T-helper 2 cell treated with Interferon-gamma antibody and Interleukin-4, amounts not matched to agents 100 ng/mL and 5 ng/mL, for 36 hours (primary cell): ENCODE results near the gene KIAA0319L. TPM values are rescaled to one million over a fixed set of nuclear protein-coding genes. Genes with fewer than 3 reads are reported as not detected.

Source experiments
- intact Hi-C: fragments of 100-400 bp; cut with micrococcal nuclease; formaldehyde crosslinking; loops from one replicate; pipeline ENCODE4 v1.15.1; 2023
- total RNA-seq: library from RNA; stranded (reverse); gene quantifications from 2 replicates; pipeline ENCODE4 v1.2.3, GENCODE V29; 2022

The KIAA0319L gene
- total RNA-seq, 1 donor from 2014 or later, result 50.1 TPM

DNA sequence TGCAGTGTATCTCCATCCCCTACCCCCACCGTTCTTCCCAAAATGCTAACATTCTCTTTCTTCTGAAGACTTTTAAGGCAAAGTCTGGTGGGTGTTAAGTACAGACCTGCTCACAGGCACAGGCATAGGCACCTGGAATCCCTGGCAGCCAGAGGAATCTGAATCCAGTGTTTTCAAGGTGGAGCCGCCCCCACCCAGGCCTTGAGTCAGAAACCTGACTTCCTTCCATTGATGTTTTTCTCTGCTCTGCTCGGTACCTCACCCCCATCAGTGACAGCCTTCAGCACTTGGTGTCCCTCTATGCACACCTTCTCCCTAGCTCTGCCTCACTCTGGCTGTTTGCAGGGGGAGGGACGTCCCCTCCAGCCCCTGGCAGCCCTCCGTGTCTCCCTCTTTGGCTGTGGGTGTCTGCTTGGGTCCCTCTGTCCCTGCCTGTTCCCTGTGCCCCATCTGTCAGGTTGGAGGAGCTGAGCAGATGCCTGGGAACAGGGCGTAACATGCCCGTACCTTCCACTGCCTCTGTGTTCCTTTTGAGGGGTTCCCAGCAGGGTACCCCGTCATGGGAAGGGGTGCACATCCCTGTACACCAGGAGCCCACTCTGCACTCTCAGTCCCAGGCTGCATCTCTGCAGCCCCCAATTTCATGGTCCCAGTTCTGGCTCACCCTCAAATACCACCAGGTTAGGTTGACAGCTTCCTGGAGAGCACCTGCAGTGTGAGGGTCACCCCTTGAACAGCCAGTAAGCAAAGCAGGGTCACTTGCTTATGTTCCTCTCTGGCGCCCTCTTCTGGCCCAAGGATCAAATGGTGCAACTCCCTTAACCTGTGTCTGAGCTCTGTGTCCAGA, 7.1 kb upstream of the KIAA0319L start:
- intact Hi-C loops, result loop anchor here (1.0 kb wide), 1 partner anchor 113 kb away; no protein-coding TSS in a partner anchor

DNA sequence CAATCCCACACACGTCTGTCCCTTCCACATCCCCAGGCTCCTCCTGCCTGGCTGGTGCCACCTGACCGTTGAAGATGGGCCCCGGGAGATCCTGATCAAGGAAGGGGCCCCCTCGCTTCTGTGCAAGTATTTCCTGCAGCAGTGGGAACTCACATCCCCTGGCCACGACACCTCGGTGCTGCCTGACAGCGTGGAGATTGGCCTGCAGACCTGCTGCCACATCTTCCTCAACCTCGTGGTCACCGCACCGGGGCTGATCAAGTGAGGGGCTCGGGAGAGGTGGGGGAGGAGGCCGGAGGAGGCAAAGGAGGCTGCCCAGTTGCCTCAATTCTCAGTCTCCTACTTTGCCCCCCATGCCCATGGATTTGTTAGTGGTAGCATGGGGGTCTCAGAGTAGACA, 6.0 kb upstream of the KIAA0319L start:
- intact Hi-C loops, result no loop called here

DNA sequence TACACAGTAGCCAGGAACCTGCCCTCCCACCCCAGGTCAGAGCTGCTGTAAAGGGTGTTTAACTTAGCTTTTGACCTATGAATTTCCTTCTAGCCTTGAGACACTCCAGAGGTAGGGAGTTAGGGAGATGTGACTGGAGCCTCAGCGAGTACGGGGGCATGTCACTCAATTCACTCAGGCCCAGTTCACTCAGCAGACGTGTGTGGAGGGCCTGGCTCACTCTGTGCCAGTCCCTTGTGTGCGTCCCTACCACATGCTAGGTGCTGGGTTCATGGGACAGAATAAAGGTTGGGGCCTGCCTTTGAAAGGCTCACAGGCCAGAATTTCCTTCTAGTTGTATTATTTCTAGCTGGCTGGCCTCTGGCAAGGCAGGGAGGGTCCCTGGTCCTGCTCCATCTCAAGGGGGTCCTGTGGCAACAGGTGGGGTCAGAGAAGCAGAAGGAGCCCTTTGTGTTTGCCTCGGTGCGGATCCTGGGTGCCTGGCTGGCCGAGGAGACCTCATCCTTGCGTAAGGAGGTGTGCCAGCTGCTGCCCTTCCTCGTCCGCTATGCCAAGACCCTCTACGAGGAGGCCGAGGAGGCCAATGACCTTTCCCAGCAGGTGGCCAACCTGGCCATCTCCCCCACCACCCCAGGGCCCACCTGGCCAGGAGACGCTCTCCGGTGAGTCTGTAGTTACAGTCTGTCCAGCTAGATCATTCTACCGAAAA, 4.9 kb upstream of the KIAA0319L start:
- intact Hi-C loops, result no loop called here

DNA sequence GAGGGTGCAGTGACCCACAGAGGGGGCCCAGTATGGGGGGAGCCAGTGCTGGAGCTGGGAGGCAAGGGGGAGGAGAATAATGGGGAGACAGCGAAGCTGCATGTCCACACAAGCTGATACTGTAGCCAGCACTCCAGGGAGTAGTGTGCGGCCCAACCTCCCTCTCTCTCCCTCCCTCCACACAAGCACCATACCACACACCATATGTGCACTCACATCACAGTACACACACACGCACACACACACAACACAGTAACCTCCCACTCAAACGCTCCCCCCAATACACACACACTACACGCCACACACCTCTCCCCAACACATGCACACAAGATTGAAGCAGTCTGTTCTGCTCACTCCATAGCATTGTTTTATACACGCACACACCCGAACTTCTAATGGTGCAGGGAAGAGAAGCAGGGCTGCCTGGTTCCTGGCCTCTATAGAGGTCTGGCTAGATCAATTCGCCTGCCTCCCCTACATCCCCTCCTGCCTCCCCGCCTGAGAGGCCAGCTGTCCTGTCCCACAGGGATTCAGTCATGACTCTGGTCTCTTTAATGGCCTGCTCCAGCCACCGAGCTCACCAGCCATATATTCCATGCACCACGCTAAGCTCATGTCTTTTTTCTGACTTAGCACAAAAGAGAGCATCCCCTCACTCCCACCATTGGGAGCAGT, 4.2 kb upstream of the KIAA0319L start:
- intact Hi-C loops, result no loop called here

DNA sequence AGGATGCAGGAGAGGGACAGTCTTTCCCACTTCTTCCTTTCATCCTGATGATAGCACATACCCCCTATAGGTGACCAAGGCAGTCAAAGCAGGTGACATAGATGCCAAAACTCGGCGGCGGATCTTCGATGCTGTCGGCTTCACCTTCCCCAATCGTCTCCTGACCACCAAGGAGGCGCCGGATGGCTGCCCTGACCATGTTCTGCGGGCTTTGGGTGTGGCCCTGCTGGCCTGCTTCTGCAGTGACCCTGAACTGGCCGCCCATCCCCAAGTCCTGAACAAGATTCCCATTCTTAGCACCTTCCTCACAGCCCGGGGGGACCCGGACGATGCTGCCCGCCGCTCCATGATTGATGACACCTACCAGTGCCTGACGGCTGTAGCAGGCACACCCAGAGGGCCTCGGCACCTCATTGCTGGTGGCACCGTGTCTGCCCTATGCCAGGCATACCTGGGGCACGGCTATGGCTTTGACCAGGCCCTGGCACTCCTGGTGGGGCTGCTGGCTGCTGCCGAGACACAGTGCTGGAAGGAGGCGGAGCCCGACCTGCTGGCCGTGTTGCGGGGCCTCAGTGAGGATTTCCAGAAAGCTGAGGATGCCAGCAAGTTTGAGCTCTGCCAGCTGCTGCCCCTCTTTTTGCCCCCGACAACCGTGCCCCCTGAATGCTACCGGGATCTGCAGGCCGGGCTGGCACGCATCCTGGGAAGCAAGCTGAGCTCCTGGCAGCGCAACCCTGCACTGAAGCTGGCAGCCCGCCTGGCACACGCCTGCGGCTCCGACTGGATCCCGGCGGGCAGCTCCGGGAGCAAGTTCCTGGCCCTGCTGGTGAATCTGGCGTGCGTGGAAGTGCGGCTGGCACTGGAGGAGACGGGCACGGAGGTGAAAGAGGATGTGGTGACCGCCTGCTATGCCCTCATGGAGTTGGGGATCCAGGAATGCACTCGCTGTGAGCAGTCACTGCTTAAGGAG, 3.3 kb upstream of the KIAA0319L start:
- intact Hi-C loops, result no loop called here

DNA sequence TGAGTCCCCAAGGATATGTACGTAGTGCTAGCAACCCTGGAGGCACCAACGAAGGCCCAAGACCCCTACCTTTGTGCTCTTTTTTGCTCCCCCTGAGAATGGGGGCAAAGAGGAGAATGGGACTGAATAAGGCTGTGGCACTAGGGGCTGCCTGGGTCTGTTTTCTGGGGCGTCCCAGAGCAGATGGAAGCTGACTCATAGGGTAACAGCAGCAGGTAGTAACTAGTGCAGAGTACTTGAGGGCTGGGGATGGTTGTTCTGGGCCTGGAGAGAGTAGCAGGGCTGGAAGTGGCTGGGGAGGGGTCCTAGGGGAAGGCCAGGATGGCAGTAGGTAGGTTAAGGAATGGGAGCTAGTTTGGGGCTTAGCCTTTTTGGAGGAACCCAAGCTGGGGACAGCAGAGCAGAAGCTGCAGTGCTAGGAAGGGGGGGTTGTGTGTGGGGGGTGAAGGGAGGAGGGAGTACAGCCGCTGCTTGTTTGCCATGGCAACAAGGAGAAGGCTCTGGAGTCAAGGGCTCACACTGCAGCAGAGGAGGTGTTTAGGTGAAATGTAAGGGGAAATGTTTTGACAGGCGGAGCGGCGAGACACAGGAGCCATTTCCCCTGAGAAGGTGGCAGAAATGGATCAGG, 2.2 kb upstream of the KIAA0319L start:
- intact Hi-C loops, result no loop called here

DNA sequence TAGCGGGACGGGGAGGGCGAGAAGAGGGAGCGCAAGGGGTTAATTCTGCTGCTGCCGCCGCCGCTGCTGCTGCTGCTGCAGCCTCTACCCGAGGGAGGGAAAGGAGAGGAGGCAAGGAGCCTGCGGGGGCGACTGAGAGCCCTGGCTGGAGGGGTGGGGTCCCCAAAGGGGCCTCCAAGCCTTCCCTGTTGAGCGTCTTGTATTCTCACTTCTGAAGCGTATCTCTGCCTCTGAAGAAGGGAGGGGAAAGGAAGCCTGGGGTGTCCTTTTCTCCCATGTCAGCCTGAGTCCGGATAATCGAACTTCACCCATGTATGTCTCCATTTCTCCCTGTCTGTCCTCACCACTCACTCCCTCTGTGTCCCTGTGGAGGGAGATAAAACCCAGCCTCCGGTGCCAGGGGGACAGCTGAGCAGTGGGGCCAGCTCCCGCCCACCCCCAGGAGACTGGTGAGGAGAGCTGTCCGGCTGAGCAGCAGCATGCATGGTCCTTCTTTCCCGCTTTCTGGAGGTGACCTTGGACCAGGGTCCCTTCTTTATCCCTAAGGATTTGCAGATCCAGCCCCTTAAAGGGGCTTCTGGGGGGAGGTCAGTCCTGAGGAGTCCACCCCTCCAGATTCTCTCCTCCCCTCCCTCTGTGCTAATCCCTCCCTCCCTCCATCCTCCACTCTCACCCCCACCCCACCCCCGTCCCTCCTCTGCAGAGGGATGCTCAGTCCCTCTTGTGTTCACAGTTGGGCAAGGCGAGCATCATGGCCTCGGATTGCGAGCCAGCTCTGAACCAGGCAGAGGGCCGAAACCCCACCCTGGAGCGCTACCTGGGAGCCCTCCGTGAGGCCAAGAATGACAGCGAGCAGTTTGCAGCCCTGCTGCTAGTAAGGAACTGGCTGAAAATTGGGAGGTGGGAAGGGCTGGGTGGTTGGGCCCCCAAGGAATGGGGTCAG, 1.4 kb upstream of the KIAA0319L start:
- intact Hi-C loops, result no loop called here

DNA sequence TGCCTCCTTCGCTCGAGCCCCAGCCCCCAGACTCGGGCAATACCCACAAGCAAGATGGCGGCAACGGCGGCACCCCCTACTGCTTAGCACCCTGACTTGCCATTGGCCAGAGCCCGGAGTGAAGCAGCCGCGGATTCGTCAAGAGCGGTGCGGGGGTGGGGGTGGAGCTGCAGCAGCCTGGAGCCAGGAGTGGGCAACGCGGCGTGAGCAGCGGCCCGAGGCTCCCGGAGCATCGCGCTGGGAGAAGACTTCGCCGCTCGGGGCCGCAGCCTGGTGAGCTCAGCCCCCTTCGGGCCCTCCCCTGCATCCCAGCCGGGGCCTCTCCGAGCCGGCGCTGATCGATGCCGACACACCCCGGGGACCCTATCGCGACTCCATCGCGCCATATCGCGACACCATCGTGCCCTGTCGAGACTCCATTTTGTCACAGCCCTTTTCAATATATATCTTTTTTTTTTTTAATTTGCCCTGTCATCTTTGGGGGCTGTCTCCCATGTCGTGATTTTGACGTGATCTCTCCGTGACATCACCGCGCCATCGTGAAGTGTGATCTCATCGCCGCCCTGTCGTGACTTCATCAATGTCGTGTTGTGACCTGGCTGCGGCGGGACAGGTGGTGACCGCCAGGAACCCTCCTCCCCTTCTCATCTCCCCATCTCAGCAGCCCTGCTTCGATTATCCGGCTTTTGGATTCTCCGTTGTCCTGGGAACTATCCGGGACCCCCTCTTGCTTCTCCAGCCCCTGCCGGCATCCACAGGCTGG, 589 bp upstream of the KIAA0319L start, which contains the start of gene NCDN:
Gene NCDN (plus strand): TSS at position 189 of the 763 bp plus-strand sequence. CDS start 392 bp downstream, at position 581.
- intact Hi-C loops, result loop anchor here (1.0 to 2.0 kb wide), 3 partner anchors 19 to 365 kb away; partner anchors contain the start of gene SFPQ

DNA sequence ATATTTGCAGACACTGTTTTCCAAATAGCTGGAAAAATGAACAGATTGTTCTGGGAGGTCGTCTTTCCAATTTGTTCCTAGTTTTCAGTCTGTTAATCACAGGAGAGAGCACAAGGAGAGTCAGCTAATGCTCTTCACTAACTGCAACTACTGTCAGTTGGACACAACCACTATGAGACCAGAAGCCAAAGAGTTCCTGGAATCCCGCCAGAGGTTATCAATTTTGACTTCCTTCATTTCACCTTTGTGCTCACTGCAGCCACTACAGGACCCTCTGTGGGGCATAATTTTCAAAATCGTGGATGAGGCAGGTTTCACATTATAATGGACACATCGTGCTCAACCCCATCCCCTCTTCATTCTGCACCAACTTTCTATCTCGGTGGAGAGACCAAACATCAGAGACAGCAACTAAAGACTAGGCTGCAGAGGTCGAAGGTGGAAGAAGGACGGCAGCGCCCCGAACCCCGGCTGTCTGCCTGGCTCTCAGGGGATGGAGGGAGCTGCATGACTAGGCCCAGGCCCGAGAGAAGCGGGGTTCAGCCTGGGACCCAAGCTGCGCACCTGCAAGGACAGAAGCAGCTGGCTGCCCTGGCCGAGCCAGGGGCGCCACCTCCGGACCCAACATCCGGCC, 602 bp downstream of the KIAA0319L start:
- intact Hi-C loops, result loop anchor here (1.0 to 2.0 kb wide), 3 partner anchors 18 to 364 kb away; partner anchors contain the start of gene SFPQ

DNA sequence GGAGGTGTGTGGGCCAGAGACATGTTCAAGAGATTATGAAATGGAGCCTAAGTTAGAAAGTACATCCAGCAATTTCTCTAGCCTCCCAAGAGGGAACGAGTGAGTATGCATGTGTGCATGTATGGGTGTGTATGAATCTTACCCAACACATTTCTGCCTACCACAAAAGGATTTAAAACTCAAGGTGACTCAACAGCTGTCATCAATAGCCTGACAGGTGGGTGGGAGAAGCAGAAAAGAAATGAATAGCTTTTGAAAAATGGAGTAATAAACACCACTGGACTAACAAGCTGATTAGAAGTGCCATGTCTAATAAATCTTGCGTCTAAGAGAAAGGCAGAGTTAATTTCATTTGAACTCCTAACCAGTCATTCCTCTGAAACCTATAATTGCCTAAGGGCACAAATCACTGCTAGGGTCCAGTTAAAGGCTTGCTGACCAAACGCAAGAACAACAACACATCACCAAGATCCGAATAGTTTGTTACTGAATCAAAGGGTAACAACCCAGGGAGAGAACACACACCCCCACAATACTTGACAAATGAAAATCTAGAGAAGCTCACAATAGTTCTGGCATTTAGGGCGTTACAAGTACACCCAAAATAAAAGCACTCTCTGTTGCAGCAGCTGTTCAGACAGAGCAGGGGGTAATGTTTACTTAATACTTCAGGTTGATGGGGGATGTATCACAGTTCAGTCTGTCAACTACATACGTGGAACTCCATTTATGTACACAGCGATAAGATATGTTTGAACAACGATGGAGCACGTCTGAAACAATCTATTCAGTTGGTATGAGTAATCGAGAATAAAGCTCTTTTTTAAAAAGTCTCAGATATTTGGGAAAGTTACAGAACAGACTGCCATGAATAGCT, 1.4 kb downstream of the KIAA0319L start:
- intact Hi-C loops, result loop anchor here (2.0 kb wide), 2 partner anchors 17 to 363 kb away; partner anchors contain the start of gene SFPQ

DNA sequence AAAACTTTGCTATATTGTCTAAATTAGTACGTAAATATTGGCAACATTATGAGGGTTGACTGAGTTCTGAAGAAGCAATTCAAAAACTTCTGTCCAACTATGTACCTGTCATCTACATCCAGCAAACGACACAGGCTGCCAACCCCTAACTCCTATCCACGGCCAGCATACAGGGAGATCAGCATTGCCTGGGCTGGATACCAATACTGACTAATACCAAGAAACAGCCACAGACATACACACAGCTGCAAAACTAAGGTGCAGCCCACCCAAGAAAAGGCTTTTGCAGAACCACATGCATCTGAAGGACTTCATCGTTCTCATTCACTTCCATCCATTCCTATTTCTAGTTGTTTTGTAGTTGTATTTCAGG, 2.0 kb downstream of the KIAA0319L start:
- intact Hi-C loops, result no loop called here

DNA sequence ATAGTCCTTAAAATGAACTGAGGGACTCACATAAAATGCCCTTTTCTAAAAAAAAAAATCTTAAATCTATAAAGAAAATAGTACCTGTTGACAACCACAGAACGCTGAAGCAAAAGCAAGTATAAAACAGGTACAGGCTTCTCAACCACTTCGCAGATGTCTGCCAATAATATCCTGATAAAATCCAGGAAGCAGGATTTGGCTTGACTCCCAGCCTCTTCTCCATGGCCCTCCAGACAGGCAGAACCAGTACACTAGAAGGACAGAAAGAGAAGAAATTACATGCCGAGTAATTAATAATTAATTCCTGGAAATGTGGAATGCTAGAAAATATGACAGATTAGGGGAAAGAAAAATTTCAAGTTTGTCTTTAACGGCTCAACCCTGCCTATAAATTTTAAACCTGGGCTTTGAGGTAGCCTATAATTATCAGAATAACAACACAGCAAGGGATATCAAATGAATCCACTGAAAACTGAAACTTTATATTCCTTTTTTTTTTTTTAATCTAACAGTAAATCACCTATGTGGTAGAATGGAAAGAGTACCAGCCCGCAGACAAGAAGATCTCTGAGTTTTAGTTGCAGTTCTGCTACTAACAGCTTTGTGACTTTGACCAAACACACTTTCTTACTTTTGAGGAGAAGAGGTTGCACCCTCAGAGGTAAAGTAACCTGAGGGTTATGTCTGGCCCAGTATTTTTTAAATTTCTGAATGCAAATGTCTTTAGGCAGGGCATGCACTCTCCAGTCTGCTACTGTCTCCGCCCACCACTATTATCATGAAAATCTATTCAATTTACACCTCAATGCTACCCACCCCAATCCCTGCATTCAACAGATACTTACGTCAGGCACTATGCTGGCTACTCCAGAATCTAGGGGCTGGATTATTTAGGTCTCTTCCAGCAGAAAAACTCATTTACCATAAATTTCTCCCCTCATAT, 2.7 kb downstream of the KIAA0319L start:
- intact Hi-C loops, result no loop called here

DNA sequence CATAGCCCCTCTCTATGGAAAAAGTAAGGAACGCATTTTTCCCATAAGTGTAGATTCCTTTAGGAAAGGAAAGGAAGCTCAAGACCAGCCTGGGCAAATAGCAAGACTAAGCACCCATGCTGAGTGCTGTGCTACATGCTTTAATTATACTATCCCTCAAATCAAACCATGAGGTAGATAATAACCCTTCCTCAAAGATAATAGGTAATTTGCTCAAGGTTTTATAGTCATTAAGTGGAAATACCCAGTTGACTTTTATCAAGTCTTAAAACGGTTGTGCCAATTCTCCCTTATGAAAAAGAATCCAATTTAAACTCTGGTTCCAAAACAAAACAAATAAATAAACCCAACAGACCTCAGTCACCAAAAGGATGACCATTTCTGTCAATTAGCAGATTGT, 3.4 kb downstream of the KIAA0319L start:
- intact Hi-C loops, result no loop called here

DNA sequence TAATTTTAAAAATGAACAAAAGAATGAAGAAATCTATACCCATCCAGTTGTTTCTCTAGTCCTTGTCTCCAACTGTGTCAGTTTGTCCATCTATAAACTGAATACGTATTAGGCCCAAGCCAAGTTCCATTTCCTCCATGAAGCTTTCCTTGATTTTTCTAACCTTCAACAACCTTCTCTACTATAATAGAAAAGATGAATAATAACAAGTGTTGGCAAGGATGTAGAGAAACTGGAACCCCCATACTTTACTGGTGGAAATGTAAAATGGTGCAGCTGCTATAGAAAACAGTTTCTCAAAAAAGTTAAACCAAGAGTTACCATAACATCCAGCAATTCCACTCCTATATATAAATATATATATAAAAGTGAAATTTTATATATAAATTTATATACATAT, 10.6 kb downstream of the KIAA0319L start:
- intact Hi-C loops, result no loop called here

DNA sequence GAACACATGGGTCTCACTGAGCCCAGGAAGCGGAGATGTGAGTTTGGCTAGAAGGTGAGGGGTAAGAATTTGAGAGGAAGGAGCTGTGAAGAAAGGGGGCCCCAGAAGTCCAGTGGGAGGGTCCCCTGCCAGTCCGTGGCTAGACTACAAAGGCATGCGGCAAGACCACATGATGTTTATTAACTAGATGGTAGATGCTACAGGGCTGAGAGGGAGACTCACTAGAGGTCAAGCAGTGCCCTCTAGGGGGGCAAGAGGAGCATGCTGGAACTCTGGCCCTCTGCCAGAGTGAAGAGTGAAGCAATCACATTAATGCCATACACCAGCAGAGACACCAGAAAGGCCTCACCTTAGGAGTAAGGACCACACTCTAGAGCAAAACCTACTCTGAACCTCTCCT, 12.2 kb downstream of the KIAA0319L start:
- intact Hi-C loops, result no loop called here
